OCI-LY3 (cell line): ENCODE data around the gene BMPR1B.

Experiments
- EZH2phosphoT487 ChIP-seq: fragments of 200-600 bp; shearing (Covaris generic); IDR thresholded peaks from 2 replicates; pipeline ENCODE4 v1.6.1; 2018; ENCODE audit warnings: antibody characterized with exemption, mixed run types, low read depth
- TF ChIP-seq, protein P1 (sequence below): fragments of 200-600, 300-600 bp; sonication (generic); IDR thresholded peaks from 2 replicates; pipeline ENCODE4 v1.5.1; 2014; ENCODE audit warnings: antibody characterized with exemption, low read length, low read depth

DNA sequence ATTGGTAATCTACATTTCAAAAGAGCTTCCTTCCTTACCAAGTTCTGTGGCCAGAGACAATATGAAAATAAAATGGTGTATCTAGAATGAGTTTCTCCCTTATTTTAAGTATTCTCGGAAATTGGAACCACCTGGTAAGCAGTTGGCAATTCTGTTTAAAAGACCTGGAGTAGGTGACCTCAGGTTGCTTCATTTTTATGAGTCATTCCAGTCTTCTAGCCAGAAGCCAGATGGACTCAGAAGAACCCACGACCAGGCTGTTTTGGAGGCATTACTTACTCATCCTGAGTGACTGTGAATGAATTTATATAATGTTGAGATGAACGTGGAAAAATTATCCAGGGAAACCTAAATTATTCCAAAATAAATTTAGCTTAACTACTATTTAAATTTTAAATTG lies 9.1 kb downstream of the BMPR1B start:
- TF ChIP-seq EZH2phosphoT487 = no peak
- TF ChIP-seq, protein P1, sequence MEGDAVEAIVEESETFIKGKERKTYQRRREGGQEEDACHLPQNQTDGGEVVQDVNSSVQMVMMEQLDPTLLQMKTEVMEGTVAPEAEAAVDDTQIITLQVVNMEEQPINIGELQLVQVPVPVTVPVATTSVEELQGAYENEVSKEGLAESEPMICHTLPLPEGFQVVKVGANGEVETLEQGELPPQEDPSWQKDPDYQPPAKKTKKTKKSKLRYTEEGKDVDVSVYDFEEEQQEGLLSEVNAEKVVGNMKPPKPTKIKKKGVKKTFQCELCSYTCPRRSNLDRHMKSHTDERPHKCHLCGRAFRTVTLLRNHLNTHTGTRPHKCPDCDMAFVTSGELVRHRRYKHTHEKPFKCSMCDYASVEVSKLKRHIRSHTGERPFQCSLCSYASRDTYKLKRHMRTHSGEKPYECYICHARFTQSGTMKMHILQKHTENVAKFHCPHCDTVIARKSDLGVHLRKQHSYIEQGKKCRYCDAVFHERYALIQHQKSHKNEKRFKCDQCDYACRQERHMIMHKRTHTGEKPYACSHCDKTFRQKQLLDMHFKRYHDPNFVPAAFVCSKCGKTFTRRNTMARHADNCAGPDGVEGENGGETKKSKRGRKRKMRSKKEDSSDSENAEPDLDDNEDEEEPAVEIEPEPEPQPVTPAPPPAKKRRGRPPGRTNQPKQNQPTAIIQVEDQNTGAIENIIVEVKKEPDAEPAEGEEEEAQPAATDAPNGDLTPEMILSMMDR = no peak
